Left ventricle myocardium superior (tissue), 1 donor: ENCODE data around the gene CDC73. TPM values are rescaled to one million over a fixed set of nuclear protein-coding genes. Genes with fewer than 3 reads are reported as not detected.
"Not testable (repeated sequence)": the region's sequence is repeated elsewhere in the genome, so short reads cannot be mapped to it uniquely, and the experiment has no call there.

ENCODE experiments used
- ATAC-seq: fragments of 200-7000 bp; cut with Tn5 transposase; one replicate; pipeline ENCODE4 v1.9.1; 2020; ENCODE audit warnings: mild to moderate bottlenecking, moderate library complexity
- DNase-seq: peaks from one replicate; pipeline ENCODE4 v3.0.0-alpha.2; 2020
- intact Hi-C: fragments of 100-400 bp; cut with micrococcal nuclease; formaldehyde crosslinking; loops from one replicate; pipeline ENCODE4 v1.11.0; 2022
- total RNA-seq: library from RNA; stranded (reverse); fragmentation: NEBNext Ultra II Directional; extraction: Animal tissue kit (Norgen Biotek cat#: 25700); gene quantifications from one replicate; pipeline ENCODE4 v1.2.1, GENCODE V29; 2021
- donor health status: DM: no; HTN: yes; CAD: no; lungs with severe emphysema.

CDC73 gene
- total RNA-seq, 1 donor from 2014 or later = 59.5 TPM

GRCh38 chr1:193156117-193156821 lies 34.4 kb downstream of the CDC73 start:
- intact Hi-C loops = no loop called here

GRCh38 chr1:193156822-193157142 lies 35.0 kb downstream of the CDC73 start:
- intact Hi-C loops = no loop called here
- DNase-seq (no peak), ATAC-seq (no peak)

More at GRCh38 chr1:193156117-193156821, 34.4 kb downstream of the CDC73 start:
- ATAC-seq (no peak), DNase-seq (no peak)

GRCh38 chr1:193157360-193157759 lies 35.5 kb downstream of the CDC73 start:
- intact Hi-C loops = no loop called here
- ATAC-seq (no peak), DNase-seq (no peak)

- ATAC-seq (no peak), DNase-seq (no peak)
- intact Hi-C loops = no loop called here
Measured at GRCh38 chr1:193176113-193176512, 54.3 kb downstream of the CDC73 start.

- DNase-seq (no peak), ATAC-seq (no peak)
- intact Hi-C loops = no loop called here
Measured at GRCh38 chr1:193176788-193177187, 55.0 kb downstream of the CDC73 start.

GRCh38 chr1:193179094-193179493 lies 57.3 kb downstream of the CDC73 start:
- ATAC-seq = no peak
- intact Hi-C loops = no loop called here
- DNase-seq = no peak

GRCh38 chr1:193181536-193181935 lies 59.7 kb downstream of the CDC73 start:
- intact Hi-C loops = no loop called here
- ATAC-seq (no peak), DNase-seq (no peak)

GRCh38 chr1:193181985-193182384 lies 60.2 kb downstream of the CDC73 start:
- intact Hi-C loops = no loop called here
- ATAC-seq (peak; percentile 58), DNase-seq (no peak)

- ATAC-seq = peak; percentile 33
- intact Hi-C loops = no loop called here
Measured at GRCh38 chr1:193183019-193183627, 61.3 kb downstream of the CDC73 start.

GRCh38 chr1:193184776-193185175 lies 62.9 kb downstream of the CDC73 start:
- DNase-seq = no peak
- intact Hi-C loops = no loop called here
- ATAC-seq = no peak

More at GRCh38 chr1:193183019-193183627, 61.3 kb downstream of the CDC73 start:
- no peak for DNase-seq

GRCh38 chr1:193185211-193185610 lies 63.4 kb downstream of the CDC73 start:
- DNase-seq (no peak), ATAC-seq (no peak)
- intact Hi-C loops = no loop called here

GRCh38 chr1:193185901-193186731 lies 64.3 kb downstream of the CDC73 start, which contains the start of gene B3GALT2:
Gene B3GALT2, minus strand, starts transcription at chr1:193186613. Its CDS starts 5,051 bp downstream, at chr1:193181562.
- DNase-seq (no peak), ATAC-seq (peak; percentile 73)
- intact Hi-C loops = no loop called here

- DNase-seq = no peak
- intact Hi-C loops = no loop called here
- no peak for ATAC-seq
Measured at GRCh38 chr1:193187114-193187513, 65.3 kb downstream of the CDC73 start.

- DNase-seq, intact Hi-C loops: not testable (repeated sequence)
- peak; percentile 7 for ATAC-seq
Measured at GRCh38 chr1:193188915-193189314, 67.1 kb downstream of the CDC73 start.

GRCh38 chr1:193189442-193190095 lies 67.7 kb downstream of the CDC73 start:
- intact Hi-C loops = loop anchor here (10.0 kb wide), 1 partner anchor 55 kb away; no protein-coding TSS in a partner anchor
- DNase-seq (no peak), ATAC-seq (peak; percentile 62)

GRCh38 chr1:193190096-193190744 lies 68.4 kb downstream of the CDC73 start:
- DNase-seq = no peak
- peak; percentile 46 for ATAC-seq
- intact Hi-C loops = loop anchor here (10.0 kb wide), 1 partner anchor 55 kb away; no protein-coding TSS in a partner anchor

- intact Hi-C loops = loop anchor here (10.0 kb wide), 1 partner anchor 52 kb away; no protein-coding TSS in a partner anchor
- ATAC-seq (no peak), DNase-seq (no peak)
Measured at GRCh38 chr1:193192586-193192985, 70.8 kb downstream of the CDC73 start.

- intact Hi-C loops = loop anchor here (10.0 kb wide), 1 partner anchor 45 kb away; no protein-coding TSS in a partner anchor
- DNase-seq = no peak
- ATAC-seq = no peak
Measured at GRCh38 chr1:193199940-193200339, 78.1 kb downstream of the CDC73 start.

- intact Hi-C loops = no loop called here
Measured at GRCh38 chr1:193201021-193201420, 79.2 kb downstream of the CDC73 start.

More at GRCh38 chr1:193201021-193201420, 79.2 kb downstream of the CDC73 start:
- no peak for DNase-seq
- no peak for ATAC-seq
